Activated CD4-positive, CD25-positive, alpha-beta regulatory T cell treated with anti-CD3 and anti-CD28 coated beads, Interleukin-2, amount 50 U/mL, for 16 hours (primary cell): ENCODE data around the gene LYSMD3.

Source experiments
- DNase-seq: peaks from one replicate; pipeline ENCODE4 v3.0.0-alpha.2; 2020; ENCODE audit warnings: low read depth, low spot score

Gene LYSMD3

DNA sequence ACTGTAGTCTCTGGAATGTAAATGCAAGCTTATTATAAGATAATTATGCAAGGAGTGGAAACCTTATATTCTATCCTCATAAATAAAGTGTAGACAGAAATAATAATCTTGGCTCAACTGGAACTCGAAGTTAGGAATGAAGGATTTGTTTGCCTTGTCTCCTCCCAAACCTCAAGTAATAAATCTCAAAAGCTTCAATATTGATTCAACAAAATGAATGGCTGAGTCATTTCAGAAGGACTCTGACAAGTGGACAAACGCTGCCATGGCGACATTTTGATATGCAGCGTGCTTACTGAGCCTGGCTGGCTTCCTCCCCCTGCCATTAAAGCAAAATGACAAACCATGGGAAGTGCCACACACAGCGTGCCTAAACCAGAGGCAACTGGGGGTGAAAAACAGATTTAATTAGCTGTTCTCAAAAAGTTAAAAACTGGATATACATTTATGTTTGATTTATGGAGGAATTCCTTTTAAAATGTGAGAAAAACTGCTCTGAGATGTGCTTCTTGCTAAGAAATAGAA is 18.7 kb upstream of the LYSMD3 start:
- no peak for DNase-seq

DNA sequence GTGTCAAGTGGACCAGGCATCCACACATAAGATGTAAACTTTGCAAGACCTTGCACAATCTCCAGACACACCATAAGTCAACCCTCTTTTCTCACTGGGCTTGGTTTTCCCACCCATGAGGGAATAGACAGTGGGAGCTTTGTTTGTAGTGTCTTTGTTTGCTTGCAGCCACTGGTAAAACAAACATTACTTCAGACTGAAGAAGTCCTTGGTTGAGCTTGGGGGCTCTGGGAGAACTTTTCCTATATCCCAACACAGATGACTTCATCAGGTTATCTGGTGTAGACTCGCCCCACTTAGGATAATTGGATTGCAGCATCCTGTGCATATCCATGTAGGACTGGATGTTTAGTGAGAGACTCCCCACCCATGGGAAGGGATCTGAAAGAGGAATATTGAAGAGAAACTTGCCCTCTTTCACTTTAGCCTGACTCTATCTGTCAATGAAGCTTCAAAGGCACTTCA is 17.7 kb upstream of the LYSMD3 start:
- DNase-seq = no peak

- no peak for DNase-seq
Observed at GRCh38 chr5:90546216-90546837, 16.9 kb upstream of the LYSMD3 start.

GRCh38 chr5:90545511-90545910 is 16.1 kb upstream of the LYSMD3 start:
- DNase-seq = no peak

- no peak for DNase-seq
Observed at GRCh38 chr5:90542827-90543519, 13.6 kb upstream of the LYSMD3 start.

- no peak for DNase-seq
Observed at GRCh38 chr5:90534922-90535321, 5.5 kb upstream of the LYSMD3 start.

- DNase-seq = no peak
Observed at GRCh38 chr5:90533794-90534193, 4.4 kb upstream of the LYSMD3 start.

DNA sequence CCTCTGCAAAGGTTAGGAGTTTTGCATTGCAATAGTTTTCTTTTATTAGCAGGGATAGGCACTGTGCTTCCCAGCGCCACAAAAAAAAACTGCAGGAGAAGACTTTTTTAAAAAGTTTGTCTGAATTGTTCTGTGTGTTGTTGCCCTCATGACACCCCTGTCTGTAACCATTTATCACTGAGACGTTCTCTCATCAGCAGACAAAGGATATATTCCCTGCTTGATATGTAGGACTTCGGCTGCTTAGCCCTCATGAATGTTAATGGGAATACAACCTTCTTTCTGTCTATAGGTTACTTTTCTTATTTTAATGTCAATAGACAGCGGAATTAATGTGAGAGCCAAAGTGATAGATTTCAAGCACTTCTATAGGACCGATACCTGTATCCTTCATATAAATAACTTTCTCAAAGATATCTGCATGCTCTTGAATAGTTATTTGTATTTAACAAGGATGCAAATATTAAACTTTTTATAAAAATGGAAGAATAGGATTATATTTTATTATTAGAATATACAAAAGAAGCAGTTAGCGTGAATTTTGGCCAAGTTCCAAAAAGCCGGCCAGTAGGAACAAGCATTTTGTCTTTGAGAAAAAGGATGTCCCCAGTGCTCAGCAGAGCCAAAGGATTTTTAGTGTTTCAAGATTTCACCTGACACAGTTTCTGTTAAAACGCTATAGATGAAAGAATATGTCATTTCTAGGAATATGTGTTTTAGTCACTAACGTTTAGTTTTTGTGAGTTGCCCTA is 1.5 kb upstream of the LYSMD3 start:
- no peak for DNase-seq

GRCh38 chr5:90529939-90530677 is 724 bp upstream of the LYSMD3 start:
- DNase-seq = peak; percentile 42

GRCh38 chr5:90528601-90529193 is 687 bp downstream of the LYSMD3 start:
- no peak for DNase-seq

- no peak for DNase-seq
Observed at GRCh38 chr5:90519081-90519480, 10.3 kb downstream of the LYSMD3 start.

DNA sequence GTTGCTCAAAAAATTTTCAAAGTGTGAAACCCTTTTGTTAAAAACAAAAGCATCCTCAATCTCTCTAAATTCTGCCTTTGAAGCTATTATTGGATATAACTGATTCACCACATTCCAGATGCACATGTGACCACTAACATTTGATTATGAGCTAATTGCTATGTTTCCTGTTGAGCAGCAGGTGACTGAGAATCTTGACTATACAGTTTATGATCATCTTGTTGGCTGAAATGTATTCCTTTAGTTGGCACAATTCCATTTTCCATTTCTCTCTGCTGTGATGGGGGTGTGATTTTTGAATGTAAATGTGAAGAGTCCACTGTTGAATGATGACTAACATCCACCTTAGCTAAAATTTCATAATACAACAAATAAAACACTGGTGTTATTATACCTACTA is 10.7 kb downstream of the LYSMD3 start:
- no peak for DNase-seq

DNA sequence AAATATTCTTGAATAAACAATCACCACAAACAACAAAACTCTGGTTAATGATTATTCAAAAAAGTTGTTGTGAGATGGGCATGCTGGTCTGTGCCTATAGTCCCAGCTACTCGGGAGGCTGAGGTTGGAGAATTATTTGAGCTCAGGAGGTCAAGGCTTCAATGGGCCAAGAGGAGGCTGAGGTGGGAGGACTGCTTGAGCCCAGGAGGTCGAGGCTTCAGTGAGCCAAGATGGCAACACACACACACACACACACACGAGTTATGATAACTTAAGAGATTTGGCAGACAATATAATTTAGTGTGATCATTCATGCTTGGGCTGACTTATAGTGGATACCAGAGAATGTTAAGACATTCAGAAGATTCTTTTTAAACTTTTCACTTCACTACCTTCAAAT is 14.9 kb downstream of the LYSMD3 start:
- no peak for DNase-seq

DNA sequence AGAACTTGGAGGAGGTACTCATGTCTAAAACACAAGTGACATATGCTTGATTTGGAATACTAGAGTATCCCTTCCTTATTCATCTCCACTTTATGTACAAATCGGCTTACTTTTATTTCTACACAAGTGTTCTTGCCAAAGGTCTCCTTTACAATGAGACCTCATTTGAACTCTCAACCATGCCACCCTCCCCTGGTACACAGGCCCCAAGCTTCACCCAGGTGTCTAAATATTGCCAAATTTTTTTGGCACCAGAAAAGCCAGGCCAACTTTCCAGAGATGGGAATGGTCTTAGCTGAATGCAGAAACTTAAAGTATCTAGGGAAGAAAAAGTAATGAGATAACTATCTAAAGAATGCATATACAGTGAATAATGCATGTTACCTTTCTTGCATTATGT is 18.9 kb downstream of the LYSMD3 start:
- no peak for DNase-seq

GRCh38 chr5:90506221-90506620 is 23.2 kb downstream of the LYSMD3 start:
- no peak for DNase-seq

DNA sequence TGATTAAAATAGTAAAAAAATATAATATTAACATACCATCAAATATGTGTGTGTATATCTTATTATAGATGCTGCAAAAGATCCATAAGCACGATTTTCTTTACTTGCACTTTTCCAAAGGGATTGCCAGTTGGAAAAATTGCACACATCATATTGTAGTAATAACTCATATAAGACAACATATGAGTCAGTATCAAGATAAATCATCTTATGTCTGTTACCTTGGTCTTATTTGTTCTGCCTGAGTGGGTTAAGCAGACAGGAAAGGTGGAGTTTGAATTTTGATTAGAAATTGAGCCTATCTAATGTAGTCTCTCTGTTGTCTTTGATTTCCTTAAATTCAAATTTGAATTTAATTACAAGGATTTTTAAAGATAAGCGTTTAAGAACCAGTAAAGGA is 24.6 kb downstream of the LYSMD3 start:
- no peak for DNase-seq

DNA sequence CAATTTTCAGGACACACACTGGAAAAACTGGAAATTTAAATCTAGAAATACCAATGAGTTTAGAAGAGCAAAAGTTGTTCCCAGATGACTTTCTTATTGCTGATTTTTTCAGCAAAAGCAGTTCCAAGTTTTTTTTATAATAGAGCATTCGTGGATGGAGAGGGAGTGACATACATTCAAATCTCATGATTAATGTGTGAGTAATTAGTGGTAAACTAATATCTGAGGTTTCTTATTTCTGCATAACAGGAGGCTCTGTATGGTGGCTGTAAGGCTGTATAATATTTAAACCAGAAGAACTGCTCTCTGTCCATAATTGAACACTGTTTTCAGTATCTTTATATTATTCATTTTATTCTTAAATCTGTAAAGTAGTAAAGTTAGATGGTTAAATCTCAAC is 25.8 kb downstream of the LYSMD3 start:
- no peak for DNase-seq

- no peak for DNase-seq
Observed at GRCh38 chr5:90495146-90495545, 34.2 kb downstream of the LYSMD3 start.

GRCh38 chr5:90494043-90494442 is 35.3 kb downstream of the LYSMD3 start:
- no peak for DNase-seq

DNA sequence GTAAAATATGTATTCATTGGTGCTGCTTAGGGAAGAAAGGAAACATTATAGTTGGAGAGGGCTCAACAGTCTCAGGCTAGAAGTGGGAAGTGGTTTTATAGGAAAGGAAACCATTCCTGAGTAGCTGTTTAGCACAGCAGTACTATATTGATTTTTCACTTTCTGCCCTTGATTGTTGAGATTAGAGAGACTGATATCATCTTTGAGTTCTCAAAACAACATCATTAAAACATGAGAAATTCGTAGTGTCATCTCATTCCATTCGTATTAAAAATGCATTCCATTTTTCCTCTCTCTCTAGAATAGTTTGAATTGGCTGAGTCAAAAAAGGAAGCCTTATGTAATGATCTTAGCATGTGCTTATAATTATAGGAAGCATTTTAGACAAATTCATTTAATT is 40.6 kb downstream of the LYSMD3 start:
- no peak for DNase-seq

- DNase-seq = no peak
Observed at GRCh38 chr5:90484540-90484939, 44.8 kb downstream of the LYSMD3 start.
